Kidney (tissue), 14 donors: ENCODE data around the gene CUX1. TPM values are rescaled to one million over a fixed set of nuclear protein-coding genes. Genes with fewer than 3 reads are reported as not detected.
"Not testable (repeated sequence)": the region's sequence is repeated elsewhere in the genome, so short reads cannot be mapped to it uniquely, and the experiment has no call there.

Experiments used
- DNase-seq, 5 donors: peaks; one replicate each; pipeline ENCODE4 v3.0.0-alpha.2; 2013 to 2020
- FAIRE-seq: peaks from 2 replicates; lab custom pipeline; 2012; peaks lifted over from hg19 to GRCh38; lab: Jason Lieb, UNC
- H3K27ac ChIP-seq, 2 donors: one replicate each; pipeline ENCODE4 v1.7.0; 2013; ENCODE audit warnings: low read depth in 2 of 2, low read length in 2 of 2, inconsistent platforms in 1 of 2
- H3K27me3 ChIP-seq: one replicate; pipeline ENCODE4 v1.7.1; 2013; ENCODE audit warnings: low read length, inconsistent platforms; ENCODE audit not compliant: control insufficient read depth, insufficient read depth
- H3K36me3 ChIP-seq, 3 donors: one replicate each; pipeline versions ENCODE4 v1.7.0 to v1.7.1; 2013; ENCODE audit warnings: low read length in 3 of 3, control low read depth in 1 of 3, inconsistent platforms in 1 of 3; ENCODE audit not compliant: insufficient read depth in 3 of 3, control insufficient read depth in 2 of 3
- H3K4me1 ChIP-seq, 3 donors: one replicate each; pipeline versions ENCODE4 v1.7.0 to v1.7.1; 2013; ENCODE audit warnings: low read length in 3 of 3, inconsistent platforms in 1 of 3, low read depth in 1 of 3; ENCODE audit not compliant: control insufficient read depth in 2 of 3, insufficient read depth in 2 of 3
- H3K4me3 ChIP-seq, 3 donors: one replicate each; pipeline versions ENCODE4 v1.7.0 to v1.8.1; 2013; ENCODE audit warnings: low read length in 3 of 3, control low read depth in 1 of 3, inconsistent platforms in 1 of 3
- H3K9ac ChIP-seq, 3 donors: one replicate each; pipeline versions ENCODE4 v1.7.0 to v1.7.1; 2013; ENCODE audit warnings: low read length in 3 of 3, control low read depth in 1 of 3, inconsistent platforms in 1 of 3
- H3K9me3 ChIP-seq, 3 donors: one replicate each; pipeline versions ENCODE4 v1.7.0 to v1.7.1; 2013; ENCODE audit warnings: low read length in 3 of 3, control low read depth in 1 of 3, inconsistent platforms in 1 of 3; ENCODE audit not compliant: control insufficient read depth in 2 of 3, insufficient read depth in 1 of 3
- intact Hi-C: fragments of 100-400 bp; cut with DNase I; formaldehyde crosslinking; loops from one replicate; pipeline ENCODE4 v1.11.1; 2022
- polyA plus RNA-seq: library from polyadenylated mRNA; stranded (reverse); fragments of 350-450 nt; fragmentation: Illumina TruSeq; extraction: RNeasy Lipid Tissue Mini Kit (QIAGEN cat#74804); gene quantifications from one replicate; pipeline ENCODE4 v1.2.3, GENCODE V29; 2014; ENCODE audit warnings: low read depth, low replicate concordance; ENCODE audit not compliant: insufficient read depth
- total RNA-seq: library from RNA; stranded (reverse); fragmentation: NEBNext Ultra II Directional; extraction: Animal tissue kit (Norgen Biotek cat#: 25700); gene quantifications from one replicate; pipeline ENCODE4 v1.2.1, GENCODE V29; 2021
- TF ChIP-seq, protein P1 (sequence below): IDR thresholded peaks from 3 replicates; pipeline ENCODE4 v1.5.1; 2012; ENCODE audit warnings: mild to moderate bottlenecking, moderate library complexity, borderline replicate concordance; ENCODE audit not compliant: insufficient read depth; ENCODE audit errors: extremely low read depth
- donor health status: control.
- donor health status: control.
- donor health status: control.
- donor health status: control.
- donor health status: control.
- donor health status: DM: yes; HTN: yes; CAD: no.
- donor health status: Normal renal cell carcinoma (clear cell type).

CUX1 gene
- total and polyA plus RNA-seq, 2 donors from 2014 or later, result 71.4 to 126 TPM

DNA sequence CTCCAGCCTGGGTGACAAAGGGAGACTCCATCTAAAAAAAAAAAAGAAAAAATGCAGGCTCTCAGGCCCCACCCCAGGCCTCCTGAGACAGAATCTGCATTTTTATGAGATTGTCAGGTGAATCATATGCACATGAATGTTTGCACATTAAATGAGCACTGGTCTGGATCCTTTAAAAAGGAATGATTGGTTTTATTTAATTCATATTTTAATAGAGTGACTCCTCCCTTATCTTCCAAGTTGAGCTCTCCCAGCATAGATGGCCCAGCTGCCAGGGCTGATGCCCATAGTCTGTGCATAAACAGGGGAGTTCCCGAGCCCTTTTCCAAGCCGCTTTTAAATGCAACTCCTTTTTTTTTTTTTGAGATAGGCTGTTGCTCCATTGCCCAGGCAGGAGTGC, 28.5 kb downstream of the CUX1 start:
- no peak for FAIRE-seq
- no peak overlapping the region for H3K9ac ChIP-seq
- intact Hi-C loops, result no loop called here
- DNase-seq, result no peak
- H3K4me1 ChIP-seq, result peaks cover 0 to 3% (median 0%) of the 10 kb centered on the region in 3 donors
- H3K4me3 ChIP-seq, result no peak overlapping the region
- H3K27ac ChIP-seq, result no peak overlapping the region
- no peaks in the 10 kb centered on the region for H3K27me3 ChIP-seq
- H3K36me3 ChIP-seq, result no peaks in the 10 kb centered on the region
- TF ChIP-seq, protein P1, sequence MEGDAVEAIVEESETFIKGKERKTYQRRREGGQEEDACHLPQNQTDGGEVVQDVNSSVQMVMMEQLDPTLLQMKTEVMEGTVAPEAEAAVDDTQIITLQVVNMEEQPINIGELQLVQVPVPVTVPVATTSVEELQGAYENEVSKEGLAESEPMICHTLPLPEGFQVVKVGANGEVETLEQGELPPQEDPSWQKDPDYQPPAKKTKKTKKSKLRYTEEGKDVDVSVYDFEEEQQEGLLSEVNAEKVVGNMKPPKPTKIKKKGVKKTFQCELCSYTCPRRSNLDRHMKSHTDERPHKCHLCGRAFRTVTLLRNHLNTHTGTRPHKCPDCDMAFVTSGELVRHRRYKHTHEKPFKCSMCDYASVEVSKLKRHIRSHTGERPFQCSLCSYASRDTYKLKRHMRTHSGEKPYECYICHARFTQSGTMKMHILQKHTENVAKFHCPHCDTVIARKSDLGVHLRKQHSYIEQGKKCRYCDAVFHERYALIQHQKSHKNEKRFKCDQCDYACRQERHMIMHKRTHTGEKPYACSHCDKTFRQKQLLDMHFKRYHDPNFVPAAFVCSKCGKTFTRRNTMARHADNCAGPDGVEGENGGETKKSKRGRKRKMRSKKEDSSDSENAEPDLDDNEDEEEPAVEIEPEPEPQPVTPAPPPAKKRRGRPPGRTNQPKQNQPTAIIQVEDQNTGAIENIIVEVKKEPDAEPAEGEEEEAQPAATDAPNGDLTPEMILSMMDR, result no peak
- no peaks in the 10 kb centered on the region for H3K9me3 ChIP-seq

DNA sequence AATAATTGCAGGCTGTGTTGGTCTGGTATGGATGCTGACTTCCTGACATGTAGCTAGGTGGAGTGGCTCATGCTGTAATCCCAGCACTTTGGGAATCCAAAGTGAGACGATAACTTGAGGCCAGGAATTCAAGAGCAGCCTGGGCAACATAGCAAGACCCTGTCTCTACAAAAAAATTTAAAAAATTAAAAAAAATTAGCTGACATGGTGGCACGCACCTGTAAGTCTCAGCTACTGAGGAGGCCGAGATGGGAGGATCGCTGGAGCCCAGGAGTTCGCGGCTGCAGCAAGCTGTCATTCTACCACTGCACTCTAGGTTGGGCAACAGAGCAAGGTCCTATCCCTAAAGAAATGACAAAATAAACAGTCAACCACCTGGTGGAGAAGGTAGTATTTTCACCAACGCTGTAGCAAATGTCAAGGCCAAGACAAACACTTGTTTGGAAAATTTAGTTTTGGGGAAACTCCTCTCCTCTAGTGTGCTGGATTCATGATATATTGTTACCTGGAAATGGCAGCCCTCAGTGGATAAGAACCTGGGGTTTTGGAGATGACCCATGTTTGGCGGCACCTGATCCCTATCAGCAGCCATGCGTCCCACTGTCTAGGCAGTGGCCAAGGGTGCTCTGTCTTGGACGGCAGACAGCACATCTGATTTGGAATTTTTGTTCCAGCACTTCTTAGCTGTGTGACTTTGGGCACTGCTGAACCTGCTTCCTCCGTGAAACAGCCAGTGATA, 29.5 kb downstream of the CUX1 start:
- H3K36me3 ChIP-seq, result no peaks in the 10 kb centered on the region
- no peaks in the 10 kb centered on the region for H3K27me3 ChIP-seq
- no peak overlapping the region for H3K27ac ChIP-seq
- no peak overlapping the region for H3K4me3 ChIP-seq
- no peaks in the 10 kb centered on the region for H3K9me3 ChIP-seq
- intact Hi-C loops, result no loop called here
- TF ChIP-seq, protein P1, result no peak
- DNase-seq (no peak), FAIRE-seq (no peak)
- H3K9ac ChIP-seq, result no peak overlapping the region
- H3K4me1 ChIP-seq, result peaks cover 0 to 3% (median 0%) of the 10 kb centered on the region in 3 donors

DNA sequence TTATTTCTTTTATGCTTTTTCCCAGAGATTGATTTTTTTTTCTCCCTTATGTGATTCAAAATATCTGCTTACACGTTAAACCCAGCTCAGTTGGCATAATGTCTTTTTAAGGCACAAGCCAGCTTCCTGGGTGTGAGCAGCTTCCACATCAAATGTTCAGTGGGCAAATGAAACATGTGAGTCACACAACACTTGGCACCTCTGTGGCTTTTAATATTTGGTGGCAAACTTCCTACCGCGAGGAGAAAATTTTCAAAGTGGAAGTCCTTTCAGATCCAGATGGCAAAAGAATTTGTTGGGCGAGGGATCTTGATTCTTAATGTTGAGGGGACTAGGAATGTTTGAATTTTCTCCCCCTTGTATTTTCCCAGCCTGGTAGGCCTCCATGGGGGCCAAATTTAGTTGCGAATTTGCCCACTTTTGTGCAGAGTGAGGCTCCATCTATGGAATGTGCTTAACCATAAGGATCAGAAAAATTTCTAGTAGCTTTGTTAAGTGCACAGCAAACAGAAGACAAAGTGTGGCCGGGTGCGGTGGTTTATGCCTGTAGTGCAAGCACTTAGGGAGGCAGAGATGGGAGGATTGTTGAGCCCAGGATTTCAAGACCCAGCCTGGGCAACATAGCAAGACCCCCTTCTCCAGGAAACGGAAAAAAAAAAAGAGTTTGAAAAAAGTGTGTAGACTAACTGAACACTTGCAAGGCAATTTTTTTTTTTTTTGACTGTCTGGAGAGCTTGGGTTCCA, 31.0 kb downstream of the CUX1 start:
- H3K27ac ChIP-seq, result no peak overlapping the region
- peaks cover 0 to 3% (median 0%) of the 10 kb centered on the region in 3 donors for H3K4me1 ChIP-seq
- FAIRE-seq (no peak), DNase-seq (no peak)
- no peaks in the 10 kb centered on the region for H3K36me3 ChIP-seq
- no peak overlapping the region for H3K4me3 ChIP-seq
- H3K9me3 ChIP-seq, result no peaks in the 10 kb centered on the region
- TF ChIP-seq, protein P1, result no peak
- no peak overlapping the region for H3K9ac ChIP-seq
- intact Hi-C loops, result no loop called here
- no peaks in the 10 kb centered on the region for H3K27me3 ChIP-seq

DNA sequence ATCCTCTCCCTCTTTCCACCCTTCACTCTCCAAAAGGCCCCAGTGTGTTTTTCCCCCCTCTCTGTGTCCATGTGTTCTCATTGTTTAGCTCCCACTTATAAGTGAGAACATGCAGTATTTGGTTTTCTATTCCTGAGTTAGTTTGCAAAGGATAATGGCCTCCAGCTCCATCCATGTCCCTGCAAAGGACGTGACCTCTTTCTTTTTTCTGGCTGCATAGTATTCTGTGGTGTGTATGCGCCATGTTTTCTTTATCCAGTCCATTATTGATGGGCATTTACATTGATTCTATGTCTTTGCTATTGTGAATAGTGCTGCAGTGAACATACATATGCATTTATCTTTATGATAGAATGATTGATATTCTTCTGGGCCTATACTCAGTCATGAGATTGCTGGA, 31.9 kb downstream of the CUX1 start:
- intact Hi-C loops, H3K9ac ChIP-seq, DNase-seq, FAIRE-seq, H3K9me3 ChIP-seq, H3K4me3 ChIP-seq, H3K27ac ChIP-seq, H3K4me1 ChIP-seq, H3K27me3 ChIP-seq, H3K36me3 ChIP-seq: not testable (repeated sequence)

DNA sequence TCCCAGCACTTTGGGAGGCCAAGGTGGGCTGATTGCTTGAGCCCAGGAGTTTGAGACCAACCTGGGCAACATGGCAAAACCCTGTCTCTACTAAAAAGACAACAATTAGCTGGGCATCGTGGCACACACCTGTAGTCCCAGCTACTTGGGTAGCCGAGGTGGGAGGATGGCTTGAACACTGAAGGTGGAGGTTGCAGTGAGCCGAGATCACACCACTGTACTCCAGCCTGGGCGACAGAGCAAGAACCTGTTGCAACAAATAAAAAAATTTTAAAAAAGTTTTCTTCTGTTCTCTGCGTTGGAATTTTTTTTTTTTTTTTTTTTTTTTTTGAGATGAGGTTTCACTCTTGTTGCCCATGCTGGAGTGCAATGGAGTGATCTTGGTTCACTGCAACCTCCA, 34.9 kb downstream of the CUX1 start:
- intact Hi-C loops, H3K27me3 ChIP-seq, H3K36me3 ChIP-seq, H3K4me3 ChIP-seq, H3K9ac ChIP-seq, H3K9me3 ChIP-seq, H3K27ac ChIP-seq, DNase-seq, FAIRE-seq: not testable (repeated sequence)
- peaks cover 3 to 11% (median 6%) of the 10 kb centered on the region in 3 donors for H3K4me1 ChIP-seq
